ENCODE results near the gene PRND. TPM values are rescaled to one million over a fixed set of nuclear protein-coding genes. Genes with fewer than 3 reads are reported as not detected.

The PRND gene
- total RNA-seq, 1 experiment from 2014 or later: not detected

GRCh38 chr20:4674672-4675071, 47.0 kb upstream of the PRND start:
- no peaks in the 10 kb centered on the region for H3K9me3 ChIP-seq (ENCODE audit: insufficient read depth, low read depth)
- TF ChIP-seq EZH2 (IDR thresholded peaks at IDR 0.05; ENCODE audit: low read depth) (no peak), CTCF (conservative IDR thresholded peaks at IDR 0.05) (no peak)
- no TSS peak for BruUV-seq (replicated peaks)
- intact Hi-C loops (cut with micrococcal nuclease; ENCODE audit: unreplicated experiment): loop anchor here (5.0 kb wide), 1 partner anchor 42 kb away; no protein-coding TSS in a partner anchor
- no peaks in the 10 kb centered on the region for H3K27me3 ChIP-seq (ENCODE audit: insufficient read depth, low read depth)
- H3K4me2 ChIP-seq: no peak overlapping the region
- H3K36me3 ChIP-seq (ENCODE audit: low read depth): no peaks in the 10 kb centered on the region
- no peak overlapping the region for H3K27ac ChIP-seq
- DNase-seq: no peak
- H4K20me1 ChIP-seq (ENCODE audit: insufficient read depth): no peaks in the 10 kb centered on the region
- ChIA-PET POLR2A (ENCODE audit: unreplicated experiment) (no interaction called here), CTCF (interaction anchor here (0.6 kb wide), 1 partner anchor 64 kb away, joined by 3 read pairs; no protein-coding TSS in a partner anchor)
- 0 out of 2 replicates have a peak, but pooled peaks cover 3% of the 10 kb centered on the region for H3K4me1 ChIP-seq (replicated peaks; ENCODE audit: insufficient read depth)
- no peaks in the 10 kb centered on the region for H3F3A ChIP-seq (ENCODE audit: insufficient read depth, low read depth)
- H3K4me3 ChIP-seq: no peak overlapping the region
- no peaks in the 10 kb centered on the region for H3K79me2 ChIP-seq (ENCODE audit: low read depth)
- H3K9me2 ChIP-seq (ENCODE audit: insufficient read depth): no peaks in the 10 kb centered on the region
- H2AFZ ChIP-seq: no peak overlapping the region

GRCh38 chr20:4677846-4678245, 43.9 kb upstream of the PRND start:
- BruUV-seq (replicated peaks): no TSS peak

GRCh38 chr20:4681401-4681800, 40.3 kb upstream of the PRND start:
- Histone ChIP-seq H3K79me2 (ENCODE audit: low read depth) (no peaks in the 10 kb centered on the region), H3K9me2 (ENCODE audit: insufficient read depth) (no peaks in the 10 kb centered on the region), H3F3A (ENCODE audit: insufficient read depth, low read depth) (peaks cover 16% of the 10 kb centered on the region), H4K20me1 (ENCODE audit: insufficient read depth) (no peaks in the 10 kb centered on the region), H3K4me3 (no peak overlapping the region), H3K27ac (no peak overlapping the region), H3K27me3 (ENCODE audit: insufficient read depth, low read depth) (no peaks in the 10 kb centered on the region), H3K4me2 (no peak overlapping the region), H3K4me1 (replicated peaks; ENCODE audit: insufficient read depth) (peaks cover 19% of the 10 kb centered on the region), H3K9me3 (ENCODE audit: insufficient read depth, low read depth) (no peaks in the 10 kb centered on the region), H2AFZ (no peak overlapping the region), H3K36me3 (ENCODE audit: low read depth) (no peaks in the 10 kb centered on the region)
- BruUV-seq (replicated peaks): no TSS peak
- no peak for DNase-seq
- no peak for TF ChIP-seq EZH2 (IDR thresholded peaks at IDR 0.05; ENCODE audit: low read depth)
- TF ChIP-seq CTCF (conservative IDR thresholded peaks at IDR 0.05): no peak
- CTCF ChIA-PET: no interaction called here
- POLR2A ChIA-PET (ENCODE audit: unreplicated experiment): no interaction called here
- intact Hi-C loops (cut with micrococcal nuclease; ENCODE audit: unreplicated experiment): no loop called here

More at GRCh38 chr20:4677846-4678245, 43.9 kb upstream of the PRND start:
- DNase-seq: no peak
- Histone ChIP-seq H3K9me3 (ENCODE audit: insufficient read depth, low read depth) (no peaks in the 10 kb centered on the region), H3K4me2 (no peak overlapping the region), H3K27me3 (ENCODE audit: insufficient read depth, low read depth) (no peaks in the 10 kb centered on the region), H3K9me2 (ENCODE audit: insufficient read depth) (no peaks in the 10 kb centered on the region), H3K36me3 (ENCODE audit: low read depth) (no peaks in the 10 kb centered on the region), H3K27ac (no peak overlapping the region), H3K4me1 (replicated peaks; ENCODE audit: insufficient read depth) (peaks cover 3% of the 10 kb centered on the region; the same call in 1 of the 2 replicates), H4K20me1 (ENCODE audit: insufficient read depth) (no peaks in the 10 kb centered on the region), H3K79me2 (ENCODE audit: low read depth) (no peaks in the 10 kb centered on the region), H3K4me3 (no peak overlapping the region), H3F3A (ENCODE audit: insufficient read depth, low read depth) (peaks cover 5% of the 10 kb centered on the region; the same call in 1 of the 2 replicates), H2AFZ (no peak overlapping the region)
- intact Hi-C loops (cut with micrococcal nuclease; ENCODE audit: unreplicated experiment): loop anchor here (5.0 kb wide), 1 partner anchor 46 kb away; no protein-coding TSS in a partner anchor
- no peak for TF ChIP-seq CTCF (conservative IDR thresholded peaks at IDR 0.05)
- TF ChIP-seq EZH2 (IDR thresholded peaks at IDR 0.05; ENCODE audit: low read depth): no peak
- POLR2A ChIA-PET (ENCODE audit: unreplicated experiment): no interaction called here
- CTCF ChIA-PET: interaction anchor here (0.6 kb wide), 1 partner anchor 281 kb away, joined by 5 read pairs; no protein-coding TSS in a partner anchor

Data from PC-9 (cell line).